ENCODE measurements around the gene DAP. TPM values are rescaled to one million over a fixed set of nuclear protein-coding genes. Genes with fewer than 3 reads are reported as not detected.

The DAP gene
- total RNA-seq, 6 donors from 2014 or later = 38.8 to 101 (median 77.6) TPM

DNA sequence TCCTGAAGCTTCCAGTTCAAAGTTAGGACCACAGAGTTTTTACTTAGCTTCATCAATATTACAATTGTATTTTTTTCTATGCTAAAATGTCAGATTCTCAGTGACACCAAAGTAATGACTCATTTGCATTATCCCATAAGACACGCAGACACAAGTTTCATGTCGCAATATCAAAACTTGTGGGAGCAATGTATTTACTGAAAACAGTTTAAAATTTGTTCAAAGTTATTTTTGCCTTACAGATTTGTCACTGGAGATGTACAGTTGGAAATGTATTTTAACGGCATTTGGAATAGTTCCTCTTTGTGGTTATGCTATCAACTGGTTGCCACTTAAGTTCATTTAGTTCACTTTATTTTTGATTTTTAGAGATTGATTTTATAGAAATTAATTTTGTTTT, 36.2 kb upstream of the DAP start:
- WGBS, 2 donors = 47 to 64% methylated on average over 3 of the region's 3 CpGs
- no peak overlapping the region for H3K27ac ChIP-seq
- H3K36me3 ChIP-seq = no peaks in the 10 kb centered on the region
- TF ChIP-seq POLR2AphosphoS5 (IDR thresholded peaks at IDR 0.05) (no peak), POLR2A (IDR thresholded peaks at IDR 0.05) (no peak), EP300 (IDR thresholded peaks at IDR 0.05) (no peak)
- TF ChIP-seq, protein P1, sequence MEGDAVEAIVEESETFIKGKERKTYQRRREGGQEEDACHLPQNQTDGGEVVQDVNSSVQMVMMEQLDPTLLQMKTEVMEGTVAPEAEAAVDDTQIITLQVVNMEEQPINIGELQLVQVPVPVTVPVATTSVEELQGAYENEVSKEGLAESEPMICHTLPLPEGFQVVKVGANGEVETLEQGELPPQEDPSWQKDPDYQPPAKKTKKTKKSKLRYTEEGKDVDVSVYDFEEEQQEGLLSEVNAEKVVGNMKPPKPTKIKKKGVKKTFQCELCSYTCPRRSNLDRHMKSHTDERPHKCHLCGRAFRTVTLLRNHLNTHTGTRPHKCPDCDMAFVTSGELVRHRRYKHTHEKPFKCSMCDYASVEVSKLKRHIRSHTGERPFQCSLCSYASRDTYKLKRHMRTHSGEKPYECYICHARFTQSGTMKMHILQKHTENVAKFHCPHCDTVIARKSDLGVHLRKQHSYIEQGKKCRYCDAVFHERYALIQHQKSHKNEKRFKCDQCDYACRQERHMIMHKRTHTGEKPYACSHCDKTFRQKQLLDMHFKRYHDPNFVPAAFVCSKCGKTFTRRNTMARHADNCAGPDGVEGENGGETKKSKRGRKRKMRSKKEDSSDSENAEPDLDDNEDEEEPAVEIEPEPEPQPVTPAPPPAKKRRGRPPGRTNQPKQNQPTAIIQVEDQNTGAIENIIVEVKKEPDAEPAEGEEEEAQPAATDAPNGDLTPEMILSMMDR (IDR thresholded peaks at IDR 0.05) = no peak
- no peak overlapping the region for H3K4me3 ChIP-seq
- H3K9me3 ChIP-seq = no peaks in the 10 kb centered on the region
- ATAC-seq (ENCODE audit: low FRiP score in 2 of 2) = no peak
- no peak for DNase-seq
- no peaks in the 10 kb centered on the region for H3K27me3 ChIP-seq
- H3K4me1 ChIP-seq = no peaks in the 10 kb centered on the region

DNA sequence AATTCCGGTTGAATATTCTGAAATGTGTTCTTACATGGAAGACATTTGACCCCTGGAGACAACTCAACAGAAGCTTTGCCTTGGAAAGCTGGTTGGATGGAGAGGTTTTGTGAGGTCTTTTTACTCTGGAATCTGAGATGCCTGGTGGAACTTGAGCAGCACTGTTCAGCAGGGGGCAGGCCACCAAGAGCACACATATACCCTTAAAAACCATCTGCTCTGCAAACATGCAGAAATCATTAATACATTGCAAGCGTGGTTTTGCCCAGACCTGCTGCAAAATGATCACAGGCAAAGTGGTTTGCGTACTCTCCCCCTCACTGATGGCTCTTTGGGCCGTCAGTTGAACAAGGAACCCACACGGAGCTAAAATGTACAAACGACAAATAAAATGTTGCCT, 32.8 kb upstream of the DAP start:
- no peaks in the 10 kb centered on the region for H3K36me3 ChIP-seq
- TF ChIP-seq POLR2A (IDR thresholded peaks at IDR 0.05) (no peak), POLR2AphosphoS5 (IDR thresholded peaks at IDR 0.05) (no peak), EP300 (IDR thresholded peaks at IDR 0.05) (no peak)
- TF ChIP-seq, protein P1 (IDR thresholded peaks at IDR 0.05) = no peak
- no peak overlapping the region for H3K27ac ChIP-seq
- H3K4me3 ChIP-seq = no peak overlapping the region
- H3K9me3 ChIP-seq = no peaks in the 10 kb centered on the region
- no peaks in the 10 kb centered on the region for H3K4me1 ChIP-seq
- WGBS, 2 donors = 60 to 65% methylated on average over 6 of the region's 6 CpGs
- ATAC-seq (ENCODE audit: low FRiP score in 2 of 2) = no peak
- no peaks in the 10 kb centered on the region for H3K27me3 ChIP-seq
- no peak for DNase-seq

DNA sequence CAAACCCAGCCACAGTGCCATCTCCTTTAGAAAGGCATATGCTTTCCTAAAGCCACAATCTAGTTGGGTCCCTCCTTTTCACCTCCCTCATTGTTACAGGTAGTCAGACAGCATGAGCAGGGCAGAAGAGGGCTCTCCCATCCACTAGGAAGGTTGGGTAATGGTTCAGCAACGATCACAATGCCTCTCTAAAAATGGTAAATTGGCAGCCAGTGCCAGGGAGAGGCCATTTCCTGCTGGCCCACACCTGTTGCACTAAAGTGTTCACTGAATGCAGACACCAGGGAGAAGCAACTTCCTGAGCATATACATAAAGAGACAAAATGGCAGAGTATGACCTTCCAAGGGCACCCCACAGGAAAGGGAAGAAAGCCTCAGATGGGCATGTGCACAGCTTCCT, 31.3 kb upstream of the DAP start:
- Histone ChIP-seq H3K9me3 (no peaks in the 10 kb centered on the region), H3K4me3 (no peak overlapping the region), H3K36me3 (no peaks in the 10 kb centered on the region), H3K4me1 (no peaks in the 10 kb centered on the region), H3K27me3 (no peaks in the 10 kb centered on the region), H3K27ac (no peak overlapping the region)
- WGBS, 2 donors = 27 to 40% methylated on average over 1 of the region's 1 CpG
- DNase-seq = no peak
- no peak for ATAC-seq (ENCODE audit: low FRiP score in 2 of 2)
- TF ChIP-seq EP300 (IDR thresholded peaks at IDR 0.05) (no peak), POLR2AphosphoS5 (IDR thresholded peaks at IDR 0.05) (no peak), POLR2A (IDR thresholded peaks at IDR 0.05) (no peak)
- TF ChIP-seq, protein P1 (IDR thresholded peaks at IDR 0.05) = no peak

DNA sequence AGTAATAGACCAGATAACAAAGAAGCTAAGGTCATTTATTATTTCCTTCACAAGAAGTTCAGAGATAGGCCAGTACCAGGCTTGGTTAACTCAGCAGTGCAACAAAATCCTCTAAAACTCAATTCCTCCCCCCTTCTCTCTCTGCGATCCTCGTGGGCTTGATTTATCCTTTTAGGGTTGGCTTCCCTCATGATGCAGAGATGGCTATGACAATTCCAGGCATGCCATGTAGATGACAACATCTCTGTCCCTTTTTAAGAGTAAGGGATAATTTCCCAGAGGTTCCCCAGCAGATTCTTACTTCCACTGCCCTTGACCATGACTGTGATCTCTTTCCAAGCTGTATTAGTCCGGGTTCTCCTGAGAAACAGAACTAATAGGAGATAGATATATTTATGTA, 28.7 kb upstream of the DAP start:
- H3K9me3 ChIP-seq = no peaks in the 10 kb centered on the region
- H3K36me3 ChIP-seq = no peaks in the 10 kb centered on the region
- no peaks in the 10 kb centered on the region for H3K27me3 ChIP-seq
- 78 to 80% methylated on average over 3 of the region's 3 CpGs for WGBS, 2 donors
- DNase-seq = no peak
- no peak for TF ChIP-seq EP300 (IDR thresholded peaks at IDR 0.05)
- no peak for TF ChIP-seq POLR2A (IDR thresholded peaks at IDR 0.05)
- TF ChIP-seq, protein P1 (IDR thresholded peaks at IDR 0.05) = no peak
- no peak for TF ChIP-seq POLR2AphosphoS5 (IDR thresholded peaks at IDR 0.05)
- H3K4me3 ChIP-seq = no peak overlapping the region
- ATAC-seq (ENCODE audit: low FRiP score in 2 of 2) = no peak
- no peak overlapping the region for H3K27ac ChIP-seq
- H3K4me1 ChIP-seq = no peaks in the 10 kb centered on the region

DNA sequence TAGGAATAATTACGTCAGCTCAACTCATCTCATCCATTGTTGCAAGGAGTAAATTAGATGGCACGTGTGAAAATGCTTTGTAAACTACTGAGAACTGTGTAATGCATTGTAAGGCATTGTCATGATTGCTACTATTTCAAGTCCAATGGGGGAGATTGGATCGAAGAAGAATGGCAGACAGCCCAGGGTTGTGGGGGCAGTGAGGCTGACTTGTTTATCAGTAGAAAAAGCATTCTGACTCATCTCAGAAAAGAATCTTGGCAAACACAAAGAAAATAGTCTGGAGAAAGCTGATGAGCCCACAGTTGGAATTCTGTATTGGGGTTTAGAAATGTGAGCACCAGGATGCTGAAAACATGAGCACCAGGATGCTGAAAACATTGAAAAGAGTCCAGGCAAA, 28.0 kb upstream of the DAP start:
- Histone ChIP-seq H3K27ac (no peak overlapping the region), H3K27me3 (no peaks in the 10 kb centered on the region), H3K4me1 (no peaks in the 10 kb centered on the region), H3K9me3 (no peaks in the 10 kb centered on the region), H3K36me3 (no peaks in the 10 kb centered on the region), H3K4me3 (no peak overlapping the region)
- WGBS, 2 donors = 62 to 80% methylated on average over 3 of the region's 3 CpGs
- TF ChIP-seq, protein P1 (IDR thresholded peaks at IDR 0.05) = no peak
- TF ChIP-seq POLR2A (IDR thresholded peaks at IDR 0.05) (no peak), EP300 (IDR thresholded peaks at IDR 0.05) (no peak), POLR2AphosphoS5 (IDR thresholded peaks at IDR 0.05) (no peak)
- ATAC-seq (ENCODE audit: low FRiP score in 2 of 2) = peak in 1 of 2 donors; percentile 70
- DNase-seq = no peak
